Islet of Langerhans (tissue), 1 donor: ENCODE measurements around the gene TMEM218.

Experiments
- FAIRE-seq: peaks from one replicate; lab custom pipeline; 2011; peaks lifted over from hg19 to GRCh38; lab: Jason Lieb, UNC

Gene TMEM218

GRCh38 chr11:125052047-125052446 is 59.4 kb downstream of the TMEM218 start:
- no peak for FAIRE-seq

DNA sequence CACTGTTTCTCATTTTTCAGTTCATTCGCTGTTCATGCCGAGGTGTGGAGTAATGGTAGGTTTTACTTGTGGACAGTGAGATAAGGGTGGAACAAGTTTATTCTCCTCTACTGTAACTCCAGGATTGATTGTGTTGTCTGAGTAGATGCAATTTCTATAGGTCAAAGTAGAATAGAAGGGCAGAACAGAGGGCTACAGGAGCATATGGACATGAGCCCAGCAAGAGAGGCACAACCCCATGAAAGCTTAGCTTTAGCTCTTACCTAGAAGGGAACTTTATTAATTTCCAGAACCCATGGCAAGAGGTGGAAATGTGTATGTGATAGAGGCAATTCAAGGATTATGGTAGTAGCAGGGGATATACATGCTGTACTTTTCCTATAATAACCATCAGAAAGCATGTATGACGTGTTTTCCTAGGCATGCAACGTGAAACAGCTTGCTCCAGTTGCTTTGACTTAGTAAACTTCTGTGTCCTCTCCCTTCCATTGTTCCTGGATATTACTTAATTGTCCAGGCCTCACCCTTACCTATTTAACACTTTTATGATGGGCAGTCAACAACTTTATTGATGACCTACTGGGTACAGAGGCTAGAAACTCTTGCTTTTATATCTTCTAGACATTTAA is 62.1 kb downstream of the TMEM218 start:
- FAIRE-seq = no peak
